GM12878 (cell line): Measurements from ENCODE around the gene KNSTRN. TPM values are rescaled to one million over a fixed set of nuclear protein-coding genes. Genes with fewer than 3 reads are reported as not detected.
A peak's percentile ranks its signal among the peaks of the same experiment; 100 is the strongest.

Source experiments
- ATAC-seq: fragments of 200-7000 bp; cut with Tn5 transposase; 3 replicates; pipeline ENCODE4 v1.9.1; 2020; ENCODE audit warnings: mild to moderate bottlenecking, moderate library complexity
- BruUV-seq: library from RNA; stranded (reverse); fragments of 400-500 nt; replicated peaks from 2 replicates; lab custom pipeline; 2021; lab: Mats Ljungman, UMichigan
- CTCF ChIA-PET: fragments of 300-600 bp; sonication (Branson Sonifier 250); formaldehyde crosslinking; extraction: SDS; loops from one replicate; lab custom pipeline; 2021; ENCODE audit warnings: inconsistent platforms; lab: Yijun Ruan, JAX
- POLR2A ChIA-PET: fragments of 350-600 bp; formaldehyde crosslinking; extraction: SDS; loops from one replicate; lab custom pipeline; 2021; ENCODE audit warnings: inconsistent platforms; lab: Charles Lee
- RAD21 ChIA-PET: fragments of 300-600 bp; sonication (Branson Sonifier 250); formaldehyde crosslinking; loops from one replicate; lab custom pipeline; 2023; ENCODE audit warnings: antibody characterized with exemption; ENCODE audit not compliant: unreplicated experiment; lab: Charles Lee
- SMC1A ChIA-PET: fragments of 300-600 bp; sonication (Branson Sonifier 250); formaldehyde crosslinking; loops from one replicate; lab custom pipeline; 2023; ENCODE audit not compliant: unreplicated experiment, uncharacterized antibody; lab: Charles Lee
- DNase-seq: peaks from one replicate; pipeline ENCODE4 v3.0.0-alpha.2; 2011; ENCODE audit warnings: low read depth, low spot score
- FAIRE-seq: peaks from 3 replicates; lab custom pipeline; 2011; peaks lifted over from hg19 to GRCh38; lab: Jason Lieb, UNC
- H2AFZ ChIP-seq: 2 replicates; pipeline ENCODE4 v1.6.0; 2011; ENCODE audit warnings: low read depth, low read length, control low read depth; ENCODE audit not compliant: control insufficient read depth
- H3K27ac ChIP-seq: 2 replicates; pipeline ENCODE4 v1.5.1; 2011; ENCODE audit warnings: control low read depth; ENCODE audit not compliant: control insufficient read depth, insufficient read depth
- H3K27me3 ChIP-seq, 2 experiments: replicated peaks in 1 of 2; 2 replicates each; pipeline versions ENCODE4 v1.6.0 to v1.6.1; 2011; ENCODE audit warnings: low read length in 1 of 2; ENCODE audit not compliant: control insufficient read depth in 2 of 2, insufficient read depth in 2 of 2
- H3K36me3 ChIP-seq, 2 experiments: 2 replicates each; pipeline ENCODE4 v1.5.1; 2011; ENCODE audit warnings: low read length in 1 of 2; ENCODE audit not compliant: control insufficient read depth in 2 of 2, insufficient read depth in 2 of 2
- H3K4me1 ChIP-seq: 2 replicates; pipeline ENCODE4 v1.6.1; 2011; ENCODE audit warnings: mild to moderate bottlenecking, low read length, moderate library complexity, mixed read lengths; ENCODE audit not compliant: control insufficient read depth, insufficient read depth
- H3K4me2 ChIP-seq: 2 replicates; pipeline ENCODE4 v1.6.0; 2011; ENCODE audit warnings: control low read depth; ENCODE audit not compliant: control insufficient read depth, insufficient read depth
- H3K4me3 ChIP-seq: fragments of 200-600 bp; sonication (generic); 2 replicates; pipeline ENCODE4 v1.5.1; 2016
- H3K79me2 ChIP-seq: 2 replicates; pipeline ENCODE4 v1.6.0; 2011; ENCODE audit warnings: low read length; ENCODE audit not compliant: control insufficient read depth, insufficient read depth
- H3K9ac ChIP-seq: 2 replicates; pipeline ENCODE4 v1.8.0; 2011; ENCODE audit warnings: low read length, control low read depth, mixed read lengths; ENCODE audit not compliant: control insufficient read depth, insufficient read depth
- H3K9me3 ChIP-seq: replicated peaks from 3 replicates; pipeline ENCODE4 v1.5.1; 2011; ENCODE audit warnings: mild to moderate bottlenecking, low read length; ENCODE audit not compliant: control insufficient read depth, insufficient read depth
- H4K20me1 ChIP-seq: 2 replicates; pipeline ENCODE4 v1.6.0; 2011; ENCODE audit not compliant: control insufficient read depth, insufficient read depth
- CBX5 ChIP-seq: sonication (generic); IDR thresholded peaks from 2 replicates; pipeline ENCODE4 v1.6.1; 2016; ENCODE audit warnings: low read depth, moderate library complexity, mild to moderate bottlenecking, inconsistent platforms
- HDAC6 ChIP-seq: fragments of 200-600 bp; sonication (generic); IDR thresholded peaks from one replicate; pipeline ENCODE4 v1.8.0; 2017; ENCODE audit warnings: antibody characterized with exemption; ENCODE audit not compliant: unreplicated experiment
- IRF4 ChIP-seq: IDR thresholded peaks from 2 replicates; pipeline ENCODE4 v1.6.1; 2011; ENCODE audit warnings: low read depth, low read length
- KAT2A ChIP-seq: conservative IDR thresholded peaks from 2 replicates; pipeline ENCODE4 v1.6.1; 2011; ENCODE audit warnings: low read depth, low read length; ENCODE audit not compliant: control insufficient read depth
- KDM1A ChIP-seq: fragments of 200-600 bp; sonication (generic); IDR thresholded peaks from 2 replicates; pipeline ENCODE4 v1.6.1; 2016; ENCODE audit warnings: borderline replicate concordance
- MYB ChIP-seq: fragments of 150-350 bp; IDR thresholded peaks from 2 replicates; pipeline ENCODE4 v1.6.1; 2014; ENCODE audit warnings: mild to moderate bottlenecking, low read depth, low read length, borderline replicate concordance
- NFYB ChIP-seq: IDR thresholded peaks from 2 replicates; pipeline ENCODE4 v1.6.1; 2011; ENCODE audit warnings: low read depth, mild to moderate bottlenecking, low read length, improper control_type of control experiment, moderate library complexity; ENCODE audit not compliant: insufficient read depth
- NR2C2 ChIP-seq: IDR thresholded peaks from 2 replicates; pipeline ENCODE4 v1.6.1; 2011; ENCODE audit warnings: borderline replicate concordance, low read depth; ENCODE audit not compliant: control insufficient read depth, insufficient read length
- SPI1 ChIP-seq: IDR thresholded peaks from 2 replicates; pipeline ENCODE4 v1.6.1; 2011; ENCODE audit warnings: low read depth, mild to moderate bottlenecking, low read length, moderate library complexity, borderline replicate concordance; ENCODE audit not compliant: insufficient read depth
- SRF ChIP-seq, 2 experiments: IDR thresholded peaks; 2 replicates each; pipeline ENCODE4 v1.6.1; 2011; ENCODE audit warnings: low read depth in 2 of 2, low read length in 2 of 2, mild to moderate bottlenecking in 1 of 2, moderate library complexity in 1 of 2
- WRNIP1 ChIP-seq: IDR thresholded peaks from 2 replicates; pipeline ENCODE4 v1.6.1; 2011; ENCODE audit warnings: low read depth, low read length, improper control_type of control experiment, borderline replicate concordance
- ZNF274 ChIP-seq: IDR thresholded peaks from one replicate; pipeline ENCODE4 v1.8.0; 2011; ENCODE audit not compliant: insufficient read length, insufficient read depth
- WGBS: methylation state at CpG from one replicate; pipeline ENCODE4 v1.1.6; 2016; ENCODE audit warnings: low lambda C conversion rate; ENCODE audit not compliant: insufficient replicate concordance, insufficient coverage; ENCODE audit errors: missing lambda C conversion rate; 5-methylcytosine and 5-hydroxymethylcytosine counted together
- in situ Hi-C: fragments of 300-500 bp; cut with MboI; formaldehyde crosslinking; loops from 9 replicates; pipeline ENCODE4 v1.14.3; 2018; ENCODE audit warnings: mixed read lengths
- intact Hi-C: fragments of 100-400 bp; cut with micrococcal nuclease; formaldehyde crosslinking; loops from one replicate; pipeline ENCODE4 v1.14.2; 2022; ENCODE audit not compliant: unreplicated experiment
- polyA plus RNA-seq, 11 experiments: library from polyadenylated mRNA; depleted of rRNA in 4 of 11; unstranded in 6 of 11; stranded (reverse) in 5 of 11; fragments of >200 nt; fragmentation: Nextera tagmentation in 4 of 11; fragmentation: Illumina TruSeq in 1 of 11; extraction: Ambion mirVana in 4 of 11; extraction: Trizol in 1 of 11; gene quantifications; 1 replicate in 1 of 11; 2 replicates in 10 of 11; pipeline versions ENCODE4 v1.2.1 to v1.2.3, GENCODE V29; 2011 to 2016; ENCODE audit warnings: inconsistent platforms in 2 of 11, missing spikeins in 2 of 11, low read depth in 1 of 11
- total RNA-seq, 4 experiments: library from RNA; depleted of rRNA in 3 of 4; stranded (reverse); fragments of >200 nt in 3 of 4; fragmentation: Illumina TruSeq in 1 of 4; extraction: Trizol in 1 of 4; gene quantifications; 2 replicates each; pipeline versions ENCODE4 v1.2.1 to v1.2.3, GENCODE V29; 2013 to 2021
- TF ChIP-seq, protein P1 (sequence below): IDR thresholded peaks from 2 replicates; pipeline ENCODE4 v1.6.1; 2011; ENCODE audit warnings: mild to moderate bottlenecking, low read depth, low read length, moderate library complexity; ENCODE audit not compliant: insufficient replicate concordance
- TF ChIP-seq, protein P2 (sequence below): fragments of 450-650 bp; formaldehyde crosslinking; IDR thresholded peaks from 2 replicates; pipeline ENCODE4 v1.4.0; 2022; ENCODE audit warnings: mild to moderate bottlenecking, moderate library complexity

Gene KNSTRN
- total and polyA plus RNA-seq, 10 of the 15 experiments (the other 5 are each of a cell fraction or from before 2014, with no cell fraction given): 30.3 to 72.1 (median 47.1) TPM

DNA sequence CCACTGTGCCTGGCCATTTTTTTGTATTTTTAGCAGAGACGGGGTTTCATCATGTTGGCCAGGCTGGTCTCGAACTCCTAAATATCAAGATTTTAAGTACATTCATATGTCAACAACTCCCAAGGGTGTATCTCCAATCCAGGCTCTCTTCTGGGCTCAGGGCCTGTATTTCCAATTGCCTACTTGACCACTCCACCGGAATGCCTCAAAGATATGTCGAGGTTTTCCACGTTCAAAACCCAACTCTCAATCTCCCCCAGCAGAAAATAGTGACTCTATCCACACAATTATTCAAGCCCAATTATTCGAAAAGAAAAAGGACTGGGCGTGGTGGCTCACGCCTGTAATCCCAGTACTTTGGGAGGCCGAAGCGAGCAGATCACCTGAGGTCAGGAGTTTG, 1.9 kb upstream of the KNSTRN start (continued):
- TF ChIP-seq, protein P1, sequence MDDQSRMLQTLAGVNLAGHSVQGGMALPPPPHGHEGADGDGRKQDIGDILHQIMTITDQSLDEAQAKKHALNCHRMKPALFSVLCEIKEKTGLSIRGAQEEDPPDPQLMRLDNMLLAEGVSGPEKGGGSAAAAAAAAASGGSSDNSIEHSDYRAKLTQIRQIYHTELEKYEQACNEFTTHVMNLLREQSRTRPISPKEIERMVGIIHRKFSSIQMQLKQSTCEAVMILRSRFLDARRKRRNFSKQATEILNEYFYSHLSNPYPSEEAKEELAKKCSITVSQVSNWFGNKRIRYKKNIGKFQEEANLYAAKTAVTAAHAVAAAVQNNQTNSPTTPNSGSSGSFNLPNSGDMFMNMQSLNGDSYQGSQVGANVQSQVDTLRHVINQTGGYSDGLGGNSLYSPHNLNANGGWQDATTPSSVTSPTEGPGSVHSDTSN: no peak
- no peak for TF ChIP-seq KAT2A
- TF ChIP-seq NR2C2: no peak
- TF ChIP-seq IRF4: no peak

DNA sequence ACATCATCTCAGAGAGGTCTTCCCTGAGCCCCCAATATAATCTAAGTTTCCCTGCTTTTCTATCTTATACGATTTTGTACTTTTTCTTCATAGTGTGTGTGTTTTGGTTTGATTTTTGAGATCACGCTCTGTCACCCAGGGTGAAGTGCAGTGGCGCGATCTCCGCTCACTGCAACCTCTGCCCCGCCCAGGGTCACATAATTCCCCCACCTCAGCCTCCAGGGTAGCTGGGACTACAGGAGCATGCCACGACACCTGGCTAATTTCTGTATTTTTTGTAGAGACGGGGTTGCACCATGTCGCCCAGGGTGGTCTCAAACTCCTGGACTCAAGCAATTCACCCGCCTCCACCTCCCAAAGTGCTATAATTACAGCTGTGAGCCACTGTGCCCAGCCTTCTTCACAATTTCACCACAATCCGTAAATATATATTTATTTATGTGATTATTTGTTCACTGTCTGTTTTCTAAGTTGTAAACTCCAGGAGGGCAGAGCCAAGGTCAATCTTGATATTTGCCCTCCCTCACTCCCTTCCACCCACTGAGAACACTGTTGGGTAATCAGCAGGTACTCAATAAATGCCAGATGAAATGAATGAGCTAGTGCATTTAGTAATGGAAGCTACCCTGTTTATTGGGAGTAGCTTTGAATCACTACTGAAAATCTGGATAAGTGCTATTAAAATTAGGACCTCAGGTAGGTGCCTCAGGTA, 547 bp upstream of the KNSTRN start:
- no TSS peak for BruUV-seq
- peaks cover 24% of the 10 kb centered on the region for H3K79me2 ChIP-seq
- H4K20me1 ChIP-seq: no peaks in the 10 kb centered on the region
- ChIA-PET POLR2A (interaction anchor here (1.0 to 2.1 kb wide), 3 partner anchors 11 to 25 kb away, joined by 3 to 8 read pairs (median 5); no protein-coding TSS in a partner anchor), SMC1A (interaction anchor here (1.0 to 4.0 kb wide), 6 partner anchors 10 to 40 kb away, joined by 3 to 22 read pairs (median 6); partner anchors contain the start of gene IVD), RAD21 (interaction anchor here (0.7 to 1.2 kb wide), 3 partner anchors 22 to 58 kb away, joined by 3 to 7 read pairs (median 3); no protein-coding TSS in a partner anchor), CTCF (interaction anchor here (1.0 to 2.3 kb wide), 7 partner anchors 14 to 59 kb away, joined by 3 to 8 read pairs (median 3); no protein-coding TSS in a partner anchor)
- H3K36me3 ChIP-seq: peaks cover 3 to 7% of the 10 kb centered on the region in 2 experiments
- peak overlapping the region; percentile 96 for H2AFZ ChIP-seq
- WGBS: 59% methylated on average over 11 of the region's 11 CpGs
- no peak for TF ChIP-seq HDAC6
- TF ChIP-seq MYB: no peak
- TF ChIP-seq CBX5: no peak
- no peak for TF ChIP-seq NR2C2
- TF ChIP-seq WRNIP1: no peak
- TF ChIP-seq, protein P2, sequence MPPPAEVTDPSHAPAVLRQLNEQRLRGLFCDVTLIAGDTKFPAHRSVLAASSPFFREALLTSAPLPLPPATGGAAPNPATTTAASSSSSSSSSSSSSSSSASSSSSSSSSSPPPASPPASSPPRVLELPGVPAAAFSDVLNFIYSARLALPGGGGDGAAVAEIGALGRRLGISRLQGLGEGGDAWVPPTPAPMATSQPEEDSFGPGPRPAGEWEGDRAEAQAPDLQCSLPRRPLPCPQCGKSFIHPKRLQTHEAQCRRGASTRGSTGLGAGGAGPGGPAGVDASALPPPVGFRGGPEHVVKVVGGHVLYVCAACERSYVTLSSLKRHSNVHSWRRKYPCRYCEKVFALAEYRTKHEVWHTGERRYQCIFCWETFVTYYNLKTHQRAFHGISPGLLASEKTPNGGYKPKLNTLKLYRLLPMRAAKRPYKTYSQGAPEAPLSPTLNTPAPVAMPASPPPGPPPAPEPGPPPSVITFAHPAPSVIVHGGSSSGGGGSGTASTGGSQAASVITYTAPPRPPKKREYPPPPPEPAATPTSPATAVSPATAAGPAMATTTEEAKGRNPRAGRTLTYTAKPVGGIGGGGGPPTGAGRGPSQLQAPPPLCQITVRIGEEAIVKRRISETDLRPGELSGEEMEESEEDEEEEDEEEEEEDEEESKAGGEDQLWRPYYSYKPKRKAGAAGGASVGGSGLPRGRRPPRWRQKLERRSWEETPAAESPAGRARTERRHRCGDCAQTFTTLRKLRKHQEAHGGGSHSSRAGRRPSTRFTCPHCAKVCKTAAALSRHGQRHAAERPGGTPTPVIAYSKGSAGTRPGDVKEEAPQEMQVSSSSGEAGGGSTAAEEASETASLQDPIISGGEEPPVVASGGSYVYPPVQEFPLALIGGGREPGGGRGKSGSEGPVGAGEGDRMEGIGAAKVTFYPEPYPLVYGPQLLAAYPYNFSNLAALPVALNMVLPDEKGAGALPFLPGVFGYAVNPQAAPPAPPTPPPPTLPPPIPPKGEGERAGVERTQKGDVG (CRISPR knock-in tag): no peak
- TF ChIP-seq ZNF274: no peak
- TF ChIP-seq SPI1: no peak
- TF ChIP-seq SRF (IDR thresholded peaks at IDR 0.05; ENCODE audit: low read depth in 2 of 2, low read length in 2 of 2): no peak
- no peak for TF ChIP-seq NFYB
- TF ChIP-seq KDM1A: no peak
- H3K9me3 ChIP-seq: no peaks in the 10 kb centered on the region
- H3K4me1 ChIP-seq: peaks cover 3% of the 10 kb centered on the region; the same call in 1 of the 2 replicates
- DNase-seq (no peak), ATAC-seq (no peak), FAIRE-seq (no peak)
- H3K27me3 ChIP-seq: no peaks in the 10 kb centered on the region
- no peak overlapping the region for H3K4me2 ChIP-seq
- no peak overlapping the region for H3K9ac ChIP-seq
- in situ Hi-C loops: no loop called here
- no peak overlapping the region for H3K27ac ChIP-seq
- intact Hi-C loops: no loop called here
- no peak overlapping the region for H3K4me3 ChIP-seq
